Stimulated activated CD4-positive, alpha-beta T cell treated with anti-CD3 and anti-CD28 coated beads, TNF-alpha, amount 100 ng/mL, for 4 hours (primary cell): ENCODE results near the gene YIF1B.
"Not testable (repeated sequence)": the region's sequence is repeated elsewhere in the genome, so short reads cannot be mapped to it uniquely, and the experiment has no call there.

Experiments
- DNase-seq, 3 experiments: peaks; one replicate each; pipeline ENCODE4 v3.0.0-alpha.2; 2020; ENCODE audit warnings: low read depth in 3 of 3

Gene YIF1B

GRCh38 chr19:38277549-38277948 is 38.2 kb downstream of the YIF1B start:
- DNase-seq: no peak

- no peak for DNase-seq
Measured at GRCh38 chr19:38276942-38277517, 38.7 kb downstream of the YIF1B start.

GRCh38 chr19:38274739-38275138 is 41.0 kb downstream of the YIF1B start:
- DNase-seq: no peak

GRCh38 chr19:38273499-38273898 is 42.2 kb downstream of the YIF1B start:
- no peak for DNase-seq

GRCh38 chr19:38270587-38271167 is 45.1 kb downstream of the YIF1B start:
- no peak for DNase-seq

- no peak for DNase-seq
Measured at GRCh38 chr19:38268539-38268938, 47.2 kb downstream of the YIF1B start.

- DNase-seq: no peak
Measured at GRCh38 chr19:38267761-38268483, 47.8 kb downstream of the YIF1B start.

GRCh38 chr19:38266981-38267597 is 48.7 kb downstream of the YIF1B start:
- DNase-seq: no peak

- no peak for DNase-seq
Measured at GRCh38 chr19:38265921-38266429, 49.8 kb downstream of the YIF1B start.

- DNase-seq: no peak
Measured at GRCh38 chr19:38265213-38265861, 50.4 kb downstream of the YIF1B start.

GRCh38 chr19:38264486-38265212 is 51.1 kb downstream of the YIF1B start, which contains the start of gene SPINT2:
Gene SPINT2, plus strand, starts transcription at chr19:38264573. Its CDS starts 320 bp downstream, at chr19:38264893.
- peak in 1 of 3 experiments; percentile 15 for DNase-seq

GRCh38 chr19:38263689-38264485 is 51.9 kb downstream of the YIF1B start:
- DNase-seq: peak; percentile 57 to 73 (median 63)

- no peak for DNase-seq
Measured at GRCh38 chr19:38262585-38263268, 53.0 kb downstream of the YIF1B start.

GRCh38 chr19:38261942-38262341 is 53.8 kb downstream of the YIF1B start:
- DNase-seq: not testable (repeated sequence)

- DNase-seq: no peak
Measured at GRCh38 chr19:38255383-38256014, 60.2 kb downstream of the YIF1B start.

- DNase-seq: no peak
Measured at GRCh38 chr19:38253788-38254187, 62.0 kb downstream of the YIF1B start.
